K562 (cell line): Measurements from ENCODE around the gene LNX2.

ENCODE experiments used
- CREBBP ChIP-seq: IDR thresholded peaks from one replicate; pipeline ENCODE4 v1.6.1; 2012; ENCODE audit warnings: low read depth, mild to moderate bottlenecking, control low read depth, inconsistent platforms, low read length
- HCFC1 ChIP-seq: IDR thresholded peaks from 2 replicates; pipeline ENCODE4 v1.6.1; 2012; ENCODE audit warnings: low read depth, low read length, improper control_type of control experiment
- SMAD3 ChIP-seq: fragments of 450-650 bp; formaldehyde crosslinking; conservative IDR thresholded peaks from 2 replicates; pipeline ENCODE4 v1.4.0; 2020; ENCODE audit warnings: mild to moderate bottlenecking
- USF1 ChIP-seq: sonication (generic); formaldehyde crosslinking; IDR thresholded peaks from 2 replicates; pipeline ENCODE4 v1.9.0; 2022; ENCODE audit warnings: mild to moderate bottlenecking, missing genetic modification reagents
- ZNF253 ChIP-seq: fragments of 250-450 bp; sonication (Bioruptor Pico); conservative IDR thresholded peaks from 2 replicates; pipeline ENCODE4 v1.6.1; 2021; ENCODE audit warnings: mild to moderate bottlenecking
- TF ChIP-seq, protein P1 (sequence below): fragments of 450-650 bp; conservative IDR thresholded peaks from 2 replicates; pipeline ENCODE4 v1.6.1; 2016; ENCODE audit warnings: missing genetic modification characterization, low read depth, mild to moderate bottlenecking, control low read depth, missing compliant biosample characterization

DNA sequence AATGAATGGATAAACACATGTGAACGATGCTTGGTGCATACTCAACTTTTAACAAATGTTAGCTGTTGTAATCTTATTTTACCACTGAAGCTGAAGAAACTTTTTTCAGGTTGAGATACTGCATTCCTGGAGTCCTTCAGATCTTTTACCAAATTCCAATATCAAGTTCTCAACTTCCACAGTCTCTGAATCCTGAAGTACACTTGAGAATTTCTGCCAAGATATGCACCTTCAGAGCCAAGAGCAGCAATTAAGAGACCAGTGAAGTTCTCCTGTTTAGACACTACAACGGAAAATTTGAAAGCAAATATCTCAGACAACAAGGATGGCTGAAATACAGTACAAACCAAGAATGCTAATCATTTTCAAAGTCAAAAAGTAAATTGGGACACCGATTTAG lies 85.3 kb downstream of the LNX2 start:
- TF ChIP-seq SMAD3 (CRISPR knock-in tag) (no peak), ZNF253 (no peak), CREBBP (no peak), HCFC1 (no peak), USF1 (CRISPR knock-in tag) (no peak)
- TF ChIP-seq, protein P1, sequence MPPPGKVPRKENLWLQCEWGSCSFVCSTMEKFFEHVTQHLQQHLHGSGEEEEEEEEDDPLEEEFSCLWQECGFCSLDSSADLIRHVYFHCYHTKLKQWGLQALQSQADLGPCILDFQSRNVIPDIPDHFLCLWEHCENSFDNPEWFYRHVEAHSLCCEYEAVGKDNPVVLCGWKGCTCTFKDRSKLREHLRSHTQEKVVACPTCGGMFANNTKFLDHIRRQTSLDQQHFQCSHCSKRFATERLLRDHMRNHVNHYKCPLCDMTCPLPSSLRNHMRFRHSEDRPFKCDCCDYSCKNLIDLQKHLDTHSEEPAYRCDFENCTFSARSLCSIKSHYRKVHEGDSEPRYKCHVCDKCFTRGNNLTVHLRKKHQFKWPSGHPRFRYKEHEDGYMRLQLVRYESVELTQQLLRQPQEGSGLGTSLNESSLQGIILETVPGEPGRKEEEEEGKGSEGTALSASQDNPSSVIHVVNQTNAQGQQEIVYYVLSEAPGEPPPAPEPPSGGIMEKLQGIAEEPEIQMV (tag), result no peak
